Gastrocnemius medialis (tissue), 4 donors: Measurements from ENCODE around the gene NCK2.

Experiments used
- POLR2A ChIP-seq, 2 donors: fragments of 450-650 bp; IDR thresholded peaks; one replicate each; pipeline ENCODE4 v1.6.1; 2017; ENCODE audit warnings: antibody characterized with exemption in 2 of 2, mild to moderate bottlenecking in 2 of 2, moderate library complexity in 2 of 2
- TF ChIP-seq, protein P1 (sequence below), 5 experiments: fragments of 450-650 bp in 3 of 5; fragments of 200-600 bp in 2 of 5; sonication (generic) in 2 of 5; IDR thresholded peaks in 4 of 5; conservative IDR thresholded peaks in 1 of 5; 1 replicate in 4 of 5; 2 replicates in 1 of 5; pipeline ENCODE4 v1.5.1; 2016 to 2019; ENCODE audit warnings: antibody characterized with exemption in 5 of 5, mild to moderate bottlenecking in 3 of 5, moderate library complexity in 3 of 5

- TF ChIP-seq, protein P1, sequence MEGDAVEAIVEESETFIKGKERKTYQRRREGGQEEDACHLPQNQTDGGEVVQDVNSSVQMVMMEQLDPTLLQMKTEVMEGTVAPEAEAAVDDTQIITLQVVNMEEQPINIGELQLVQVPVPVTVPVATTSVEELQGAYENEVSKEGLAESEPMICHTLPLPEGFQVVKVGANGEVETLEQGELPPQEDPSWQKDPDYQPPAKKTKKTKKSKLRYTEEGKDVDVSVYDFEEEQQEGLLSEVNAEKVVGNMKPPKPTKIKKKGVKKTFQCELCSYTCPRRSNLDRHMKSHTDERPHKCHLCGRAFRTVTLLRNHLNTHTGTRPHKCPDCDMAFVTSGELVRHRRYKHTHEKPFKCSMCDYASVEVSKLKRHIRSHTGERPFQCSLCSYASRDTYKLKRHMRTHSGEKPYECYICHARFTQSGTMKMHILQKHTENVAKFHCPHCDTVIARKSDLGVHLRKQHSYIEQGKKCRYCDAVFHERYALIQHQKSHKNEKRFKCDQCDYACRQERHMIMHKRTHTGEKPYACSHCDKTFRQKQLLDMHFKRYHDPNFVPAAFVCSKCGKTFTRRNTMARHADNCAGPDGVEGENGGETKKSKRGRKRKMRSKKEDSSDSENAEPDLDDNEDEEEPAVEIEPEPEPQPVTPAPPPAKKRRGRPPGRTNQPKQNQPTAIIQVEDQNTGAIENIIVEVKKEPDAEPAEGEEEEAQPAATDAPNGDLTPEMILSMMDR (IDR thresholded peaks at IDR 0.05 in 4 of 5, conservative IDR thresholded peaks at IDR 0.05 in 1 of 5): no peak
- no peak for TF ChIP-seq POLR2A (IDR thresholded peaks at IDR 0.05)
Measured at GRCh38 chr2:105809097-105809473, 64.4 kb downstream of the NCK2 start.
